Ectodermal cell (in vitro differentiated cells): Measurements from ENCODE around the gene COL5A1.

ENCODE experiments used
- H3K27ac ChIP-seq: 2 replicates; pipeline ENCODE4 v1.7.0; 2013; ENCODE audit warnings: mild to moderate bottlenecking, low read depth, low read length; ENCODE audit not compliant: insufficient read depth, poor library complexity, severe bottlenecking
- H3K27me3 ChIP-seq: 2 replicates; pipeline ENCODE4 v1.7.0; 2013; ENCODE audit warnings: mild to moderate bottlenecking, low read length; ENCODE audit not compliant: insufficient read depth, control insufficient read depth, poor library complexity, severe bottlenecking
- H3K36me3 ChIP-seq: one replicate; pipeline ENCODE4 v1.7.0; 2013; ENCODE audit warnings: low read length; ENCODE audit not compliant: control insufficient read depth, insufficient read depth
- H3K4me1 ChIP-seq: one replicate; pipeline ENCODE4 v1.7.0; 2013; ENCODE audit warnings: low read length; ENCODE audit not compliant: control insufficient read depth, insufficient read depth
- H3K4me3 ChIP-seq: 2 replicates; pipeline ENCODE4 v1.7.0; 2013; ENCODE audit warnings: low read depth, low read length, control low read depth; ENCODE audit not compliant: insufficient read depth
- H3K9me3 ChIP-seq: 2 replicates; pipeline ENCODE4 v1.7.0; 2013; ENCODE audit warnings: mild to moderate bottlenecking, low read length, moderate library complexity; ENCODE audit not compliant: control insufficient read depth
- WGBS, 2 experiments: methylation state at CpG; one replicate each; pipeline ENCODE4 v1.1.7; 2013; ENCODE audit warnings: missing lambda C conversion rate in 2 of 2; 5-methylcytosine and 5-hydroxymethylcytosine counted together

Gene COL5A1

DNA sequence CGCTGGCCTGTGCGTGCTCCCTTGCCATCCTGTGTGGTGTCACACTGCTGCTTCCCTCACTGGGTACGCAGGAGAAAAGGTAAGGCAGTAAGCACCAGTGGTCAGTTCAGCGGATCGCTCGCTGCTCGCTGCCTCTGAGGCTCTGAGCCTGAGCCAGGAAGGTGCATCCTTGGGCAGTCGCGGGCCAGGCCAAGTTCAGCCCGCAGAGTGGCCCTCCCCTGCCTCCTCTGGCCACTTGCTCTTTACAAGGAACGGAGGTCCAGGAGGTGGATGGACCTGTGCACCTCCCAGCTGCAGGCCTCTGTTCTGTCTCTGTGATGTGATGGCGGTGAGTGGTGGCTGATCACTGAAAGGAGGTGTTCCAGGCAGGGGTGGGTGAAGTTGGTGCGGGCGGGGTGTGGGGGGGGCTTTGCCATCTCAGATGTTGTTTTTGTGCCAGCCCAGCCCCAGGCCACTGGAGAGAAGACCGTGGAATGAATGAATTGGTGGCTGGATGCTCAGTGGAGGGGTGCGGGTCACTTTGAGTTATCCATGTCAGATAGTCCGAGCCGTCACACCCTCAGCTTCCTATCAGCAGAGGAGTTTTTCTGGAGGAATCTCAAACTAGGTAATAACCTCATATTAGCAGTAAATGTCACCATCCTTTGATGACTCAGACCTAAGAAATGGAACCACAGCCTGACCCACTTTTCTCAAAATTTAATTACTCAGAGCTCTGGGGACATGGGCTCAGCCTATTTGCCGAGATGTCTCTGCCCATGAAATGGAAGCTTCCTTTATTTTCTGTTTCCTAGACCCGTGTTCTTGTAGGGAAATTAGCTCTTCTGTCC lies 7.3 kb downstream of the COL5A1 start:
- 91 to 93% methylated on average over 20 of the region's 20 CpGs for WGBS, 2 experiments
- H3K27ac ChIP-seq, result no peak overlapping the region

DNA sequence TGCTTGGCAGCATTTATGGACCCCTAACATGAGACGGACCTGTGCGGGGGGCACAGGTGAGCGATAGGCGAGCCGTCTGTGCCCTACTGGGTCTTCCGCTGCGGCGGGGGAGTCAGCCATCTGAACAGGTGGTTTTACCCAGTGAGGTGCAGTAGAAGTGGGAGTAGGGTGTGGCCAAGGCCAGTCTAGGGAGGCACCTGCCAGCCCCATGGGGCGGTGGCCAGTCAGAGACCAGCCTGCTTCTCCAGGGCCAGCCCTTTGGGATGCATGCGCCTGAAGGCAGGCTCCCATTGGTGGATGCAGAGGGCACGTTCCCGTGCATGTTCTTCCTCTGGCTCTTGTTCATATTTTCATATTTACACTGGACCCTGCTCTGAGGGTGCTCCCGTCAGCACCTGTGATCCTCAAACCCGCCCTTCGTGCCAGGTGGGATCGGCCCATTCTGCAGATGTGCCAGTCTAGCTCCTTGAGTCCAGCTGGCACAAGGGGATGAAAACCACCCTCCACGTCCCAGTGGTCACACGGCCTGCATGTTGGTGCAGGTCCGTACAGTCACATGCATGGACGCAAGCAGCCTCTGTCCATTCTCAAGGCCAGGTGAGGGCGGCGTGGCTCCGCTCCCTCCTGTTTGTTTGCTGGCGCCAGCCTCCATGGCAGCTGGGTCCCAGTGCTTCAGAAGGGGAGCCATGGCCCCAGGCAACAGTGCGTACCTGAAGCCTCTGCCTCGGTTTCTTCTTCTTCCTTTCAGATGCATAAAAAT lies 9.0 kb downstream of the COL5A1 start:
- WGBS, 2 experiments, result 95 to 96% methylated on average over 26 of the region's 26 CpGs
- Histone ChIP-seq H3K27me3 (no peaks in the 10 kb centered on the region), H3K9me3 (no peaks in the 10 kb centered on the region), H3K4me3 (no peak overlapping the region), H3K27ac (no peak overlapping the region), H3K36me3 (no peaks in the 10 kb centered on the region), H3K4me1 (peaks cover 5% of the 10 kb centered on the region)

More for the DNA sequence above, 7.3 kb downstream of the COL5A1 start:
- Histone ChIP-seq H3K27me3 (no peaks in the 10 kb centered on the region), H3K4me3 (no peak overlapping the region), H3K9me3 (no peaks in the 10 kb centered on the region), H3K36me3 (no peaks in the 10 kb centered on the region), H3K4me1 (peaks cover 13% of the 10 kb centered on the region)

- H3K27me3 ChIP-seq, result no peaks in the 10 kb centered on the region
- no peaks in the 10 kb centered on the region for H3K9me3 ChIP-seq
- 92 to 94% methylated on average over 10 of the region's 10 CpGs for WGBS, 2 experiments
- H3K27ac ChIP-seq, result no peak overlapping the region
- H3K4me1 ChIP-seq, result peaks cover 4% of the 10 kb centered on the region
- H3K36me3 ChIP-seq, result no peaks in the 10 kb centered on the region
- H3K4me3 ChIP-seq, result no peak overlapping the region
Measured at GRCh38 chr9:134651226-134651905, 9.8 kb downstream of the COL5A1 start.

DNA sequence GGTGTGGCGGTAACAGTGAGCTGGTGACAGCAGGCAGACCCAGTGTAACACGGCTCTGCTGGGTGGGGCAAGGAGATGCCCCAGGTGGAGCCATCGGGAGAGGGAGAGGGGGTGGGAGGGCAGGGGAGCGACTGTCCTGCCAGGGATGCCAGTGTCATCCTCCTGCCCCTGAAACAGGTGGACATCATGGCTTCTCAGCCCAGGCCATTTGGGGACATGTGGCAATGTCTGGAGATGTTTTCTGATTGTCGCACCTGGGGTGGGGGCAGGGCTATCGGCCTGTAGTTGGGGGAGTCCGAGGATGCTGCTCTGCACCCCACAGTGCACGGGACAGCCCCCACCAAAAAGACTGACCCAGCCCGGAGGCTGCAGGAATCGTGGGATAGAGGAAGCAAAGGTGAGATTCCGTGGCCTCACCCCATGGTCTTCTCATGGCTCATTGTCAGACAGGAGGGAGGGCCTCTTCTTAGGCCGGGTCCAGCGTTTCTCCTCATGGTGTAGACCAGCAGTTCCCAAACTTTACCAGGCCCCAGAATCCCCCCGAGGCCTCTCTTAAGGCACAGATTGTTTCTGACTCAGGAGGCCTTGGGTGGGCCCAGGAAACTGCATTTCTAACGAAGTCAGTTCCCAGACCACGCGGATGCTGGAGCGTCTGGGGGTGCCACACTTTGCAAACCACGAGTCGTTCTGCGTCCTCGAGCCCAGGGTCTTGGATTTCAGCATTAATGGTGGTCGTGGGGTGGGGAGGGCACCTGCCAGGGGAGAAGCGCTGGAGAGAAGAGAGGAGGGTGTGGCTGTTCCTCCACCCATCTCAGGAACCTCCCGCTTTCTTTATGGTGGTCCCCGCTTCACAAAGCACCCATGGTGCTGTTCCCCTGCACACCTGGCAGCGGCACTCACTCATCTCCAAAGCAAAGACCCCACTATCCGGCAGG lies 11.0 kb downstream of the COL5A1 start:
- 92% methylated on average over 28 of the region's 28 CpGs for WGBS, 2 experiments
- Histone ChIP-seq H3K27ac (no peak overlapping the region), H3K4me1 (peaks cover under 1% of the 10 kb centered on the region)

DNA sequence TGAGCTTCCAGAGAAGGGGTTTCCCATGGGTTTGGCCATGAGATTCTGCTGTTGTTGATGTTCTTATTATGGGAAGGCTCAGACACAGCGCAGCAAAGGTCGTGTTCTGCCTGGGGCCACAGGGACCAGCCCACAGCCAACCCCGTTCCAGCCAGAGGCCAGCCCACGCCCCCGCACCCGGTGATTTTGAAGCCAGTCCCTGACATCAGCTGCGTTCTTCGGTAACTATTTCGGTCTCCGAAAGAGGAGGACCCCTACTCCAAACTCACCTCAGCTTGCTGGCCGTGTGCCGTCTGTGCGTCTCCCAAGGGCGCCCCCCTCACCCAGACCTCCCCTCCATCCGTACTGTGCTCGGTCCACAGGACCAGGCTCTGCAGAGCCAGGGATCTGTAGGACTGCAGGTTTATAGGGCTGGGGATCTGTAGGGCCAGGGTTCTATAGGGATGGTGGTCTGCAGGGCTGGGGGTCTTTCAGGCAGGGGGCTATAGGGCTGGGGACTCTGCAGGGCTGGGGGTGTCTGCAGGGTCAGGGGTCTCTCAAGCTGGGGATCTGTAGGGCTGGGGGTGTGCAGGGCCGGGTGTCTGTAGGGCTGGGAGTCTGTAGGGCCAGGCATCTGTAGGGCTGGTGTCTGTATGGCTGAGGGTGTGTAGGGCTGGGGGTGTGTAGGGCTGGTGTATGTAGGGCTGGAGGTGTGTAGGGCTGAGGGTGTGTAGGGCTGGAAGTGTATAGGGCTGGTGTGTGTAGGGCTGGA lies 11.8 kb downstream of the COL5A1 start:
- Histone ChIP-seq H3K9me3 (no peaks in the 10 kb centered on the region), H3K27ac (no peak overlapping the region), H3K4me3 (no peak overlapping the region), H3K36me3 (no peaks in the 10 kb centered on the region), H3K4me1 (peaks cover 10% of the 10 kb centered on the region), H3K27me3 (no peaks in the 10 kb centered on the region)
- WGBS, 2 experiments, result 91 to 94% methylated on average over 17 of the region's 17 CpGs

More for the DNA sequence above, 11.0 kb downstream of the COL5A1 start:
- Histone ChIP-seq H3K27me3 (no peaks in the 10 kb centered on the region), H3K36me3 (no peaks in the 10 kb centered on the region), H3K9me3 (no peaks in the 10 kb centered on the region), H3K4me3 (no peak overlapping the region)

DNA sequence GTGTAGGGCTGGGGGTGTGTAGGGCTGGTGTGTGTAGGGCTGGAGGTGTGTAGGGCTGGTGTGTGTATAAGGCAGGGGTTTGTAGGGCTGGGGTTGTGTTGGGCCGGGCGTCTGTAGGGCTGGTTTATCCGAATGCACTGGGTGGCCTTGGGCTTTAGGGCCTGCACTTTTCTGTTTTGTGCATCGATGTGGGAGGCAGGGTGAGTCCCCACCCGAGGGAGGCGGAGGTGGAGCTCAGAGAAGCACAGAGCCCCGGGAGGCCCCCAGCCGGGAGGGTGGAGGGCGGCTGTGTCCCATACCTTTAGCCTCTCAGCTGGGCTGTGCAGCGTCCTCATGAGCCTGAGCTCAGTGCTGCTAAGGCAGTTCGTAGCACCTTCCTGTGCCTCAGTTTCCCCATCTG lies 13.5 kb downstream of the COL5A1 start:
- H3K27ac ChIP-seq, result no peak overlapping the region
- no peaks in the 10 kb centered on the region for H3K36me3 ChIP-seq
- no peak overlapping the region for H3K4me3 ChIP-seq
- no peaks in the 10 kb centered on the region for H3K27me3 ChIP-seq
- no peaks in the 10 kb centered on the region for H3K9me3 ChIP-seq
- peaks cover 13% of the 10 kb centered on the region for H3K4me1 ChIP-seq
- 88 to 91% methylated on average over 11 of the region's 11 CpGs for WGBS, 2 experiments

DNA sequence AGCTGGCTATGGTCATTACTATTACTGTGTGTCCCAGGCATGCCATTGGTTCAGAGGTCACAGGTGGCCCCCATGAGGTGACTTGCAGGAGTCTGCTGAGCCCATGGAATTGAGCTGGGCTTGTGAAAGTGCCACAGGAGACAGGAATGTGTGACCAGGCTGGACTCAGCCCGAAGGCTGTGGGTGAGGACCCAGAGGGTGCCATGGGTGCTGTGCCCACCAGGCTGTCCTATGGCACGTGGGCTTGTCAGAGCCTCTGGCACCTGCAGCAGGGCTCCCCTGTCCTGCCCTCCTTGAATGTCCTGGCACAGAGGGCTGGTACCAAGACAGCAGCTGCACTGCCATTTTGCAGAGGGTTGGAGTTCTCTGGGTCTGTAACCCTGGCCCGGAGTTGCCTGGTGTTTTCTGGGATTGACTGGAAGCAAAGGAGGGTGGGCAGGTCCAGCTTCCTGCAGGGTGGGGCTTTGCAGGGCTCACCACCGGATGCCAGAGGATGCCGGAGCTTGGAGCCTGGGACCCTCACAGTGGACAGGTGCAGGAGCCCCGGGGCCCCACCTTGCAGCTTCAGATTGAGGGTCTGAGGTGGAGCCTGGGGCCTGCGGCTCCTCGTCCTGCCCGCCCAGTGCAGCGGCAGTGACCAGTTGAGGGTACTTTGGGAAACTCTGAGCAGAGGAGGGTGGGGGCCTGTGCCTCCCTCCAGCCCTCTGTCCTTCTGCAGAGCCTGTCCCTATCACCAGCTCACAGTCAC lies 14.2 kb downstream of the COL5A1 start:
- no peak overlapping the region for H3K27ac ChIP-seq
- H3K4me1 ChIP-seq, result peaks cover 13% of the 10 kb centered on the region
- H3K4me3 ChIP-seq, result no peak overlapping the region
- H3K36me3 ChIP-seq, result no peaks in the 10 kb centered on the region
- H3K9me3 ChIP-seq, result no peaks in the 10 kb centered on the region
- WGBS, 2 experiments, result 82 to 84% methylated on average over 10 of the region's 10 CpGs
- H3K27me3 ChIP-seq, result no peaks in the 10 kb centered on the region

DNA sequence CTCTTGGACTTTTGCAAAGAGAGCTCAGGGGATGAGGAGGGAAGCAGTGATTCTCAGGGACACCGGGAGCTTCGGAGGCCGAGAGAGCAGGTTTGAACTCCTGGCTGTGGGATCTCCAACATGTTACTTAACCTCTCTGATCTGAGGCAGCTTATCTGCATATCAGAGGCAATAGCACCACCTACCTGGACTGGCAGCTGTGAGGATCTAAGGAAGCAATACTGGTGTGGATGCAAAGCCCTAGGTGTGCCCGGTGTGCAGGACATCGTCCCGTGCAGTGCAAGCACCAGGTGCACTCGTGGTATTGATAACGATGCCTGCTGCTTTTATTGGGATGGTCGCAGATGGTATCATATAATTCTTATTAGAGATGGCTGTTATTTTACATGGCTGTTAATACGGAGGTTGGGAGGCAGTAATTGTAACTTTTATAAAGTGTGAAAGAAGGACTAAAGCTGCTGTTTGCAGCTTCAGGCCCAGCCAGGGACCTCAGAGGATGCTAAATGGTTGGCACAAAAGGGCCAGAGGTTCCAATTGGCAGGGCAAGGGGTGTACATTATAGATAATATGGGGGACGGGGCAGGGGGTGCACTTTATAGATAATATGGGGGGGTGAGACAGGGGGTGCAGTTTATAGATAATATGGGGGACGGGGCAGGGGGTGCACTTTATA lies 14.9 kb downstream of the COL5A1 start:
- Histone ChIP-seq H3K27ac (no peak overlapping the region), H3K4me1 (peaks cover 13% of the 10 kb centered on the region), H3K4me3 (no peak overlapping the region), H3K36me3 (no peaks in the 10 kb centered on the region), H3K27me3 (no peaks in the 10 kb centered on the region), H3K9me3 (no peaks in the 10 kb centered on the region)
- 72 to 75% methylated on average over 11 of the region's 12 CpGs for WGBS, 2 experiments
